Body of pancreas (tissue), 4 donors: ENCODE data around the gene SAC3D1.

Experiments
- CTCF ChIP-seq, 7 experiments: fragments of 450-650 bp in 4 of 7; fragments of 200-600 bp in 3 of 7; sonication (generic) in 3 of 7; IDR thresholded peaks; one replicate each; pipeline ENCODE4 v1.5.1; 2016 to 2019; ENCODE audit warnings: antibody characterized with exemption in 7 of 7
- POLR2A ChIP-seq, 3 donors: fragments of 450-650 bp; IDR thresholded peaks; one replicate each; pipeline ENCODE4 v1.6.1; 2016; ENCODE audit warnings: antibody characterized with exemption in 3 of 3, mild to moderate bottlenecking in 2 of 3

GRCh38 chr11:65067446-65067845 lies 26.4 kb downstream of the SAC3D1 start:
- TF ChIP-seq CTCF (IDR thresholded peaks at IDR 0.05) = no peak
- TF ChIP-seq POLR2A (IDR thresholded peaks at IDR 0.05) = no peak
